Measurements from ENCODE around the gene SNX30.

SNX30 gene

GRCh38 chr9:112858005-112858404, 107.4 kb downstream of the SNX30 start:
- DNase-seq (ENCODE audit: low read depth in 2 of 2): no peak

GRCh38 chr9:112858625-112859147, 108.1 kb downstream of the SNX30 start:
- no peak for DNase-seq (ENCODE audit: low read depth in 2 of 2)

GRCh38 chr9:112860451-112860850, 109.9 kb downstream of the SNX30 start:
- DNase-seq (ENCODE audit: low read depth in 2 of 2): no peak

- DNase-seq (ENCODE audit: low read depth in 2 of 2): no peak
These were observed 110.6 kb downstream of the SNX30 start for GRCh38 chr9:112861155-112861554.

GRCh38 chr9:112861638-112862555, 111.3 kb downstream of the SNX30 start:
- no peak for DNase-seq (ENCODE audit: low read depth in 2 of 2)

- no peak for DNase-seq (ENCODE audit: low read depth in 2 of 2)
These were observed 112.7 kb downstream of the SNX30 start for GRCh38 chr9:112863214-112863613.

GRCh38 chr9:112863746-112864145, 113.2 kb downstream of the SNX30 start:
- DNase-seq (ENCODE audit: low read depth in 2 of 2): no peak

GRCh38 chr9:112864403-112864802, 113.8 kb downstream of the SNX30 start:
- DNase-seq (ENCODE audit: low read depth in 2 of 2): no peak

- DNase-seq (ENCODE audit: low read depth in 2 of 2): no peak
These were observed 114.4 kb downstream of the SNX30 start for GRCh38 chr9:112864982-112865381.

- DNase-seq (ENCODE audit: low read depth in 2 of 2): no peak
These were observed 116.2 kb downstream of the SNX30 start for GRCh38 chr9:112866662-112867274.

- DNase-seq (ENCODE audit: low read depth in 2 of 2): no peak
These were observed 116.9 kb downstream of the SNX30 start for GRCh38 chr9:112867275-112867991.

GRCh38 chr9:112868461-112868860, 117.9 kb downstream of the SNX30 start:
- no peak for DNase-seq (ENCODE audit: low read depth in 2 of 2)

- DNase-seq (ENCODE audit: low read depth in 2 of 2): no peak
These were observed 118.5 kb downstream of the SNX30 start for GRCh38 chr9:112869041-112869529.

GRCh38 chr9:112869917-112870316, 119.4 kb downstream of the SNX30 start:
- no peak for DNase-seq (ENCODE audit: low read depth in 2 of 2)

GRCh38 chr9:112870556-112870955, 120.0 kb downstream of the SNX30 start:
- DNase-seq (ENCODE audit: low read depth in 2 of 2): no peak

- no peak for DNase-seq (ENCODE audit: low read depth in 2 of 2)
These were observed 121.5 kb downstream of the SNX30 start for GRCh38 chr9:112872019-112872418.

- no peak for DNase-seq (ENCODE audit: low read depth in 2 of 2)
These were observed 123.3 kb downstream of the SNX30 start for GRCh38 chr9:112873773-112874405.

- no peak for DNase-seq (ENCODE audit: low read depth in 2 of 2)
These were observed 128.2 kb downstream of the SNX30 start for GRCh38 chr9:112878752-112879151.

- DNase-seq (ENCODE audit: low read depth in 2 of 2): no peak
These were observed 130.1 kb downstream of the SNX30 start for GRCh38 chr9:112880650-112881049.

GRCh38 chr9:112881331-112881730, 130.8 kb downstream of the SNX30 start:
- DNase-seq (ENCODE audit: low read depth in 2 of 2): no peak

- no peak for DNase-seq (ENCODE audit: low read depth in 2 of 2)
These were observed 133.5 kb downstream of the SNX30 start for GRCh38 chr9:112884101-112884500.

- no peak for DNase-seq (ENCODE audit: low read depth in 2 of 2)
These were observed 134.2 kb downstream of the SNX30 start for GRCh38 chr9:112884721-112885120.
